ENCODE measurements around the gene KNTC1. TPM values are rescaled to one million over a fixed set of nuclear protein-coding genes. Genes with fewer than 3 reads are reported as not detected.

The KNTC1 gene
- total RNA-seq, 2 donors from 2014 or later: 86.7 to 115 TPM

GRCh38 chr12:122635471-122635870 lies 108.4 kb downstream of the KNTC1 start:
- Mint-ChIP-seq H3K27me3 (ENCODE audit: insufficient read depth) (no peaks in the 10 kb centered on the region), H3K9me3 (no peaks in the 10 kb centered on the region), H3K4me1 (no peaks in the 10 kb centered on the region), H3K36me3 (ENCODE audit: low read depth) (peaks cover 15% of the 10 kb centered on the region), H3K27ac (no peak overlapping the region), H3K4me3 (no peak overlapping the region)
- WGBS, 2 experiments (ENCODE audit: insufficient coverage in 1 of 2, insufficient read length in 1 of 2): 94 to 100% methylated on average over 5 of the region's 5 CpGs
- Histone ChIP-seq H3K4me1 (ENCODE audit: control insufficient read depth, insufficient read depth, low read length) (no peaks in the 10 kb centered on the region), H3K27me3 (ENCODE audit: control insufficient read depth, insufficient read depth, low read length, poor library complexity, severe bottlenecking) (no peaks in the 10 kb centered on the region), H3K9me3 (ENCODE audit: control insufficient read depth, low read length) (no peaks in the 10 kb centered on the region), H3K36me3 (ENCODE audit: control insufficient read depth, insufficient read depth, low read length) (peaks cover 18% of the 10 kb centered on the region), H3K27ac (ENCODE audit: low read depth, low read length) (no peak overlapping the region), H3K9ac (ENCODE audit: extremely low read depth, low read length, poor library complexity, severe bottlenecking) (no peak overlapping the region), H3K4me3 (ENCODE audit: low read length) (no peak overlapping the region)
- no peak for DNase-seq
- no peak for TF ChIP-seq CTCF (conservative IDR thresholded peaks at IDR 0.05)

- WGBS, 2 experiments (ENCODE audit: insufficient coverage in 1 of 2, insufficient read length in 1 of 2): 89 to 92% methylated on average over 4 to 7 of the region's 7 CpGs
- H3K4me3 ChIP-seq (ENCODE audit: low read length): no peak overlapping the region
- peaks cover 13% of the 10 kb centered on the region for H3K4me1 Mint-ChIP-seq
- H3K27me3 ChIP-seq (ENCODE audit: control insufficient read depth, insufficient read depth, low read length, poor library complexity, severe bottlenecking): no peaks in the 10 kb centered on the region
- no peaks in the 10 kb centered on the region for H3K36me3 Mint-ChIP-seq (ENCODE audit: low read depth)
- H3K36me3 ChIP-seq (ENCODE audit: control insufficient read depth, insufficient read depth, low read length): no peaks in the 10 kb centered on the region
- TF ChIP-seq CTCF (conservative IDR thresholded peaks at IDR 0.05): no peak
- no peaks in the 10 kb centered on the region for H3K9me3 Mint-ChIP-seq
- H3K4me3 Mint-ChIP-seq: no peak overlapping the region
- H3K27ac Mint-ChIP-seq: no peak overlapping the region
- peaks cover 4% of the 10 kb centered on the region for H3K4me1 ChIP-seq (ENCODE audit: control insufficient read depth, insufficient read depth, low read length)
- DNase-seq: no peak
- H3K9ac ChIP-seq (ENCODE audit: extremely low read depth, low read length, poor library complexity, severe bottlenecking): no peak overlapping the region
- peak overlapping the region; percentile 65 for H3K27ac ChIP-seq (ENCODE audit: low read depth, low read length)
- no peaks in the 10 kb centered on the region for H3K27me3 Mint-ChIP-seq (ENCODE audit: insufficient read depth)
- no peaks in the 10 kb centered on the region for H3K9me3 ChIP-seq (ENCODE audit: control insufficient read depth, low read length)
Measured at GRCh38 chr12:122643207-122643805, 116.3 kb downstream of the KNTC1 start.

DNA sequence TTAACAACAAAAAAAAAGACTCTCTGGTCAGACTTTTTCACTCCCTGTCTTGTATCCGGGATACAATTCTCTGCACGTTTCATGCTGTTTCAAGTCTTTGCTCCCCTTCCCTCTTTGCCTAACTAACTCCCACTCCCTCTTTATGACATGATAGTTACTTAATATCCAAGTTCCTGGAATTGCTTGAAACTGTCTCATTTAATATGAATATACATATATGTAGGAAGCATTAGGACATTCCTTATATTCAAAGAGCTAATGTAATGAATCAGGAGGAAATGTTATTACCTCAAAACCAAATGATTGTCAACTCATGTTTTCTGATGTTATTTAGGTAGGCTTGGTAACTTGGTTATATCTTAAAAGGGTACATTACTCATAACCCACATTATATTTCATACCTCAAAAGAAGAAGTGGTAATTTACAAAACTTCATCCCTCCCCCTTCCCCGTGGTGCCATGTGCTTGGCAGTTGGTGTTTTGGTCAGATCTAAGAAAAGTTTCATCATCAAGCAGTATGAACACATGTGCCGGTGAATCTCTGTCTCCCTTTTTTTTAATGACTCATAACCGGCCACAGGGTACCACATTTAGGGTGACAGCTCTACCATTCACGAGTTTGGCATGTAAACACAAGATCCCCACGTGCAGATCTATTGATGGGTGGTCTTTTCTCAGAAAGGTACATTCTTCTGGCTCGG lies 119.6 kb downstream of the KNTC1 start:
- H3K36me3 Mint-ChIP-seq (ENCODE audit: low read depth): no peaks in the 10 kb centered on the region
- no peaks in the 10 kb centered on the region for H3K9me3 Mint-ChIP-seq
- H3K27ac Mint-ChIP-seq: no peak overlapping the region

More for the DNA sequence above, 119.6 kb downstream of the KNTC1 start:
- H3K9me3 ChIP-seq (ENCODE audit: control insufficient read depth, low read length): no peaks in the 10 kb centered on the region
- no peaks in the 10 kb centered on the region for H3K27me3 ChIP-seq (ENCODE audit: control insufficient read depth, insufficient read depth, low read length, poor library complexity, severe bottlenecking)
- WGBS, 2 experiments (ENCODE audit: insufficient coverage in 1 of 2, insufficient read length in 1 of 2): 78 to 88% methylated on average over 7 to 8 of the region's 8 CpGs
- no peaks in the 10 kb centered on the region for H3K36me3 ChIP-seq (ENCODE audit: control insufficient read depth, insufficient read depth, low read length)
- H3K4me1 ChIP-seq (ENCODE audit: control insufficient read depth, insufficient read depth, low read length): peaks cover 4% of the 10 kb centered on the region
- no peak overlapping the region for H3K4me3 ChIP-seq (ENCODE audit: low read length)
- DNase-seq: no peak
- H3K27ac ChIP-seq (ENCODE audit: low read depth, low read length): no peak overlapping the region
- Mint-ChIP-seq H3K4me1 (peaks cover 13% of the 10 kb centered on the region), H3K4me3 (no peak overlapping the region), H3K27me3 (ENCODE audit: insufficient read depth) (no peaks in the 10 kb centered on the region)
- no peak for TF ChIP-seq CTCF (conservative IDR thresholded peaks at IDR 0.05)
- H3K9ac ChIP-seq (ENCODE audit: extremely low read depth, low read length, poor library complexity, severe bottlenecking): no peak overlapping the region
